ENCODE data around the gene DMKN.

Gene DMKN

GRCh38 chr19:35525873-35526272, 12.4 kb upstream of the DMKN start:
- no peak for DNase-seq (ENCODE audit: low read depth in 2 of 2)

DNA sequence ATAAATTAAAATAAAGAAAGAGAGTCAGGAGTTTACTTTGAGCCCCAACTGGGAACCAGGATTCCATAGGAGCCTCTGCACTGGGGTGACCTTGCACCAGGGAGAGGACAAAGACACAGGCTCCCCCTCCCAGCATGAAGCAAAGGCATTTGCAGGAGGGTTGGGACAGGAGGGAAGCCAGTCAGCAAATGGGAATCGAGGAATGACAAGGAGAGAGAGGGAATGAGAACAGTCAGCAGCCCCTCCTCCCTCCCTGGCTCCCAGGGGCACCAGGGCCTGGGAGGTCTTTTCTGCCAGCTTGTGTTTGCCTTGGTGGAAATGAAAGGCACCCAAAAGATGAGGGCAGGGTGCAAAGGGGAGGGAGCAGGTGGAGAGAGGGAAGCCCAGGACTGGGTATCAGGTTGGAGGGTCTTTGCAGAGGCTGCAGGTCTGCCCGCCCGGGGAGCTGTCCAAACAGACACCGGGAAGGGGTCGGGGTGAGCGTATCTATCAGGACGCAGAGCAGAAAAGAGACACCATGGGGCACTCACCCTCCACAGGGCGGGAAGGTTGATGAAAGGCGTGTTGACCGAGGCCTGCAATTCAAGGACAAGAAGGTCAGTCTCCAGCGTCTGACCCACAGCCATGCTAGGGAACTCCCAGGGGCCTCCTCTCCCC, 10.9 kb upstream of the DMKN start:
- DNase-seq (ENCODE audit: low read depth in 2 of 2) = no peak

DNA sequence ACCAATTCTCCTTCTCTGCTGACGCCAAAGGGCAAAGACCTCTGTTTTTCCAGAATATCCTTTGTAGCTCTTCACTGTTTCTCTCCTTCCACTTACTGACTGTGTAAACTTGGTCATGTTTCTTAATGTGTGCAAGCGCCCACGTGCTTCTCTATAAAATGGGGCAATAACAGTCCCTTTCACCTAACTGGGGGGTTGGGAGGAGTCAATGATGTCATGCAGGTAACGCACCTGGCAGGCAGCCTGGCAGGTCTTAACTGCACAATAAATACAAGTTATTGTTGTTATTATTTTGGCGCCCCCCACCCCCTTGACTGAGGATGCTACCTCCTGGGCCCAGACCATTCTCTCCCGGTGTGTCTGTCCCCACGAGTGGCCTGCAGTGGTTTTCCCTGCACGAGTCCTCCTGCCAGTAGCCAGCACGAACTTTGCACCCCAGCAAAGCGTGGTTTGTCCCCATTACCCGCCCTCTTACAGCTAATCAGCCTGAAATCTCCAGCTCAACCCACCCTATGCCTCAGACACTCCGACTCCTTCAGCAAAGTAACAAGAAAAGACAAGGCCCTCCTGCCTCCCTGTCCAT, 9.4 kb upstream of the DMKN start:
- DNase-seq (ENCODE audit: low read depth in 2 of 2) = no peak

- DNase-seq (ENCODE audit: low read depth in 2 of 2) = no peak
Observed at GRCh38 chr19:35521124-35521743, 7.8 kb upstream of the DMKN start.

GRCh38 chr19:35519291-35519690, 5.8 kb upstream of the DMKN start:
- no peak for DNase-seq (ENCODE audit: low read depth in 2 of 2)

GRCh38 chr19:35518313-35518712, 4.9 kb upstream of the DMKN start:
- no peak for DNase-seq (ENCODE audit: low read depth in 2 of 2)

GRCh38 chr19:35517342-35517741, 3.9 kb upstream of the DMKN start:
- DNase-seq (ENCODE audit: low read depth in 2 of 2) = no peak

DNA sequence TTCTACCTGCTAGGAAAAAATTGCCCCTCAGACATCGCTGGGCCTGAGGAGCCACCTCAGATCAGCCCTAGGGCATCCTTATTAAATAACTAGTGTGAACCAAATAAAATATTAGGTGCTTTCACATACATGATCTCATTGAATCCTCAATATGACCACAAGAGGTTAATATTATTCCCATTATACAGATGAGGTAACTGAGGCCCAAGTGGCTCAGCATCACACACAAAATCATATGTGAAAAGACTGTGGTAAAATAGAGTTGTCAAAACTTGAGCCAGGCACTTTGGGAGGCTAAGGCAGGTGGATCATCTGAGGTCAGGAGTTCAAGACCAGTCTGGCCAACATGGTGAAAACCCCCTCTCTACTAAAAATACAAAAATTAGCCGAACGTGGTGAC, 2.9 kb upstream of the DMKN start:
- DNase-seq (ENCODE audit: low read depth in 2 of 2) = no peak

DNA sequence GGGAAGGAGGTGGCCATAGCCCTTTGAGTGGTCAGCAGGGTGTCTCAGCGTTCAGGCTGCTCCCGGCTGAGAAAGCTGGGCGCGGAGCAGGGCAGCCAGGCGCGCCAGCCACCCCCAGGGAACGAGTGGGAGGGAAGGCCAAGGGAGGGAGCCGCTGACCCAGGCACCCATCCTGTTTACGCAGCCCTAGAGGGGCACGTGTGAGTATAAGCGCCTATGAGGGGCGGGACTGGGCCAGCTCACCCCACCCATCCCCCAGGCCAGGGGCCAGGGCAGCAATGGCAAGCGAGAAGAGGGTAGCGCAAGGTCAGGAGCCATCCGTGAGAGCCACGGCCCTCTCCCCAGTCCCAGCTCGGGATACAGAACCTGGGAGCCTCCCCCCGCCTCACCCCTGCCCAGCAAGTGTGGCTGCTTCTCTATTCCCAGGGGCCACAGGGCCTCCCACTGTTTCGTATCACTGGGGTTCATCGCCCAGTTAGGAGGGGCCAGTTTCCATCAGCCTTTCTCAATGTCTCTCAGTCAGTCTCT, 897 bp upstream of the DMKN start:
- no peak for DNase-seq (ENCODE audit: low read depth in 2 of 2)

DNA sequence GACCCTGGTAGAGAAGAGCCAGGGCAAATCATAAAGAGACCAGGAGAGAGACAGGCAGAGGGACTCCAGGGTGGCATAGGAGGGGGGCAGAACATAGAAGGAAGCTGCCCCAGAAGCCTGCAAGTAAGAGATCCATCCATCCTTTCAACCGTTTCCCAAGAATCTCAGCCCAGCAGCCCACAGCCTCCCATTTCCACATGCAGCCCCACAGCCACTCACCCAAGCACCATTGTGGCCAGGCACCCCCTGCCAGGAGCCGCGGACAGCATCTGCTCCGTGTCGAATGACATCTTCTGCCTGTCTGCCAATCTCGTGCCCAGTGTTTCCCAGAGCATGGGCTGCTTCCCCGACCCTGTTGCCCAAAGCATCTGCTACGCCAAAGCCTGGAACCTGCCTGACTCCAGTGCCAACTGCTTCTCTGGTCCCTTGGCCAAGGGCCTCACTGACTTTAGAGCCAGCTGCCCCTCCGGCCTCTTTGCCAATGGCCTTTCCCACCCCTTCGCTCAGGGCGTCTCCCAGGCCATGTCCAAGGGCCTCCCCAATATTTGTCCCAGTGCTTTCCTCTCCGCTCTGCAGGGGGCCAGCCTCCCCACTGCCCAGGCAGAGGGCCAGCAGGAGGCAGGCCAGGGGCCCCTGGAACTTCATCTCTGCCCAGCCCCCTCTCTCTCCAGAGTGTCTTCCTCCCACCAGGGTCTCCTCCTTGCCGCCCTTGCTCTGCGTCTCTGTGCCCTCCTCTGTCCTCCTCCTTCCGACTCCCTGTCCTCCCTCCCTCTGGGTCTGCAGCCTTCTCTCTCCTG, 420 bp downstream of the DMKN start:
- no peak for DNase-seq (ENCODE audit: low read depth in 2 of 2)

GRCh38 chr19:35511337-35511736, 2.1 kb downstream of the DMKN start:
- DNase-seq (ENCODE audit: low read depth in 2 of 2) = no peak

DNA sequence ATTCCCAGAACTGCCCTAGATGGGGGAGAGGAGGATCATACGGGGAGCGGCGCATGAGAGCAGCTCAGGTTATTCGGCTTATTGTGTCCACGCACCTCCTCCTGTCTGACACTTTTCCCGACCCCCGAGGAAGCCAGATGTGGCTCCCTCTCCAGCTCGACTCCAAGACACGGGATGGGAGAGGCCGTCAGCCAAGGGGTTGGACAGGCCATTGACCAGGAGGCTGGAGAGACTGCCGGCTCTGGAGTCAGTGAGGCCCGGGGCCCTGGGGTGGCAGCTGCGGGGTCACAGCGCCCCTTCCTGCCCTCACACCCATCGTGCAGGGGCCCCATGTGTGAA, 2.9 kb downstream of the DMKN start:
- DNase-seq (ENCODE audit: low read depth in 2 of 2) = no peak

GRCh38 chr19:35509861-35510625, 3.4 kb downstream of the DMKN start:
- peak; percentile 32 to 57 for DNase-seq (ENCODE audit: low read depth in 2 of 2)

DNA sequence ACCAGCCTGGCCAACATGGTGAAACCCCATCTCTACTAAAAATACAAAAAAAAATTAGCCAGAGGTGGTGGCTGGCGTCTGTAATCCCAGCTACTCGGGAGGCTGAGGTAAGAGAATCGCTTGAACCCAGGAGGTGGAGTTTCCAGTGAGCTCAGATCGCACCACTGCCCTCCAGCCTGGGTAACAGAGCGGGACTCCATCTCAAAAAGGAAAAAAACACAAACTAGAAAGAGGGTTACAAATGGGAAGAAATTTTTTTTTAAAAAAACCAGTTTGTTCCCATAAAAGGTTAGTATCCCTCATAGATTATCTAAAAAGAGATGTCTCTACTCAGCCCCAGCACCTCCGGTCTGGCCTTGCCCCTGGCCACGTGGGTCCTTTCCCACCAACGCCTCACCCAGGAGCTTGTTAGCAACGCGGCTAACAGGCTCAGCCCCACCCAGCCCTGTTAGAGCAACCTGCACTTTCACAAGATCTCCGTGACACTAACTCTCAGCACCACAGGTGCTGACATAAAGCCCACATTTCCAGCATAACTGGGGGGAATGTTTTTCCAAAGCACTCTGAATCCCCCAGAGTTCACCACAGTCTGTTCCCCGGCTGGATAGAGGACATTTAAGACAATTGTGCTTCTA, 4.3 kb downstream of the DMKN start:
- peak; percentile 20 to 30 for DNase-seq (ENCODE audit: low read depth in 2 of 2)

DNA sequence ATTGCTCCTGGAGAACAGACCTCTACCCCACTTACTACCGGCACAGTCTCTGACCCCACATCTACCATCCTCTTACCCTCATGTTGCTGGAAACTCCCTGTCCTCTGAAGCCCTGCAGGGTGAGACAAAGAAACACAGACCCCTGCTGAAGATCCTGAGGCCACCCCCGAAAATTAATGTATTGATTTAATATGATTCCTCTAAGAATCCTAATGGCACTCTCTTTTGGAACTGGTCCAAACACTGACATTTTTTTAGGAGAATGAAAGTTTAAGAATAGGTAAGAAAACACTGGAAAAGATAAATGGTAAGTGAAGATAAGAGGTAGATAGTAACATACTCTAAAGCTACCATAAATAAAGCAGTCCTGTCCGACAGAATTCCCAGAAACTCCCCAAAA, 5.3 kb downstream of the DMKN start:
- no peak for DNase-seq (ENCODE audit: low read depth in 2 of 2)

DNA sequence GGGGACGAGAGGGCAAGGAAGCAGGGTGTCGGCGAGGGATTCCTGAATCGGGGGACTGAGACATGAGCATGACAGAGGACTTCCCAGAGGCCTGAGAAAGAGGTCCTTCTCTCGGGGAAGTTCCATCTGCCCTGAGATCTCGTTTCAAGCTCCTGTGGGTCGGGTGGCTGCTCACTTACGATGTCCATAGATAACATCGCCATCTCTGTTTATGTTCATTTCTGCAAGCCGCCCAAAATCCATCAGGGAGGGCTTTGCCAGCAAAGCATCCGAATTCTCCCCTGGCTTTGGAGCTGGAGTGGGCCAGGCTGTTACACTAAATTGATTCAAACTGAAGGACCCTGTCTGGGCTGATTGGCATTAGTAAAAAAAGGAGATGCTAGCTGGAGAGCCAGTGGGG, 5.9 kb downstream of the DMKN start:
- no peak for DNase-seq (ENCODE audit: low read depth in 2 of 2)

GRCh38 chr19:35506011-35506410, 7.4 kb downstream of the DMKN start:
- no peak for DNase-seq (ENCODE audit: low read depth in 2 of 2)

DNA sequence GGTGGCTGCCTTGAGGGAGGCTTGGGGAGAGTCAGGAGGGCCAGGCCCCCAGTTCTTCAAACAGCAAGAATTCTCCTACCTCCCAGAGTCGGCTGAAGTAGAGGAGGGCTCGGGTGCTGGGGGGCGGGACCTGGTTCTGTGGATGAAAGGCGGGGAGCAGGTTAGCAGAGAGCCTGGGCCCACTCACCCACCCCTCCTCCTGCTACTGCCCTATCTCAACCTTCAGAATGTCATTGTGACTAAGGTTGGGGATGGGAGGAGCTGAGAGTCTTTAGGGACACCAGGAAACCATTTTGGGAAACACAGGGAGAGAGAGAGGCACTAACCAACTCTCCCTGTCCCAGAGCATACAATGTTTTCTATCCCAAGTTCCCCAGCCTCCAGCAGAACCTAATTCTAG, 10.7 kb downstream of the DMKN start:
- DNase-seq (ENCODE audit: low read depth in 2 of 2) = no peak

- DNase-seq (ENCODE audit: low read depth in 2 of 2) = no peak
Observed at GRCh38 chr19:35501684-35502083, 11.8 kb downstream of the DMKN start.

GRCh38 chr19:35500611-35501010, 12.8 kb downstream of the DMKN start:
- no peak for DNase-seq (ENCODE audit: low read depth in 2 of 2)

- DNase-seq (ENCODE audit: low read depth in 2 of 2) = no peak
Observed at GRCh38 chr19:35498984-35499527, 14.4 kb downstream of the DMKN start.

Data from stimulated activated CD8-positive, alpha-beta memory T cell treated with anti-CD3 and anti-CD28 coated beads, Interleukin-7, amount 100 ng/mL, for 4 hours (primary cell).